ENCODE results near the gene MAB21L4. TPM values are rescaled to one million over a fixed set of nuclear protein-coding genes. Genes with fewer than 3 reads are reported as not detected.

The MAB21L4 gene
- total RNA-seq, 6 experiments from 2014 or later = 3.7 to 17.0 (median 5.2) TPM

DNA sequence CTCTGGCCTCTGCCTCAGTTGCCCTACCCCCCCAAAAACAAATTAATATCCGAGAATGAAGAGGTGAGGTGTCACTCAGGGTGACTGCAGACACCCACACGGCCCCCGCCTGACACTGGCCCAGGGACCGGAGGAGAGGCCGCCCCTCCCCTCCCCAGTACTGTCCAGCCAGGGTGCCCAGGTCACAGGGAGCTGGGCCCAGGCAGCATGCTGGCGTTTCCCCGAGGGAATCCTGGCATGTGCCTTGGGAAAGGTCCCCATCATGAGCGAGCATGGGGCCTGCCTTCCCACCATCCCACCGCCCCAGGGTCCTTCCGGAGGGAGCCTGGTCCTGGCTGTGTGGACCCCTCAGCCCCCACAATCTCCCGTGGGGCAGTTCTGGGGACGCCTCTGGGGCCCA, 3.0 kb downstream of the MAB21L4 start:
- TF ChIP-seq CTCF (IDR thresholded peaks at IDR 0.05) (no peak), POLR2A (IDR thresholded peaks at IDR 0.05) (no peak)
- Histone ChIP-seq H3K27me3 (no peaks in the 10 kb centered on the region), H3K4me3 (no peak overlapping the region), H3K4me1 (peaks cover 0 to 51% (median 21%) of the 10 kb centered on the region in 4 donors), H3K36me3 (no peaks in the 10 kb centered on the region), H3K27ac (no peak overlapping the region), H3K9me3 (no peaks in the 10 kb centered on the region)
- intact Hi-C loops (cut with DNase I) = loop anchor here in 1 of 2 donors (5.0 kb wide), 1 partner anchor 36 kb away; no protein-coding TSS in a partner anchor
- ATAC-seq (no peak), DNase-seq (peak in 2 of 3 donors; percentile 55 to 67)
- WGBS (ENCODE audit: insufficient coverage, low coverage, low lambda C conversion rate, missing lambda C conversion rate) = no CpG with 5 or more reads among the region's 12 CpGs

GRCh38 chr2:240892356-240892755, 3.6 kb downstream of the MAB21L4 start:
- intact Hi-C loops (cut with DNase I) = loop anchor here in 1 of 2 donors (5.0 kb wide), 1 partner anchor 35 kb away; no protein-coding TSS in a partner anchor
- Histone ChIP-seq H3K4me1 (peaks cover 0 to 48% (median 18%) of the 10 kb centered on the region in 4 donors), H3K27me3 (no peaks in the 10 kb centered on the region), H3K27ac (no peak overlapping the region), H3K9me3 (no peaks in the 10 kb centered on the region), H3K4me3 (no peak overlapping the region), H3K36me3 (no peaks in the 10 kb centered on the region)
- no CpG with 5 or more reads among the region's 9 CpGs for WGBS (ENCODE audit: insufficient coverage, low coverage, low lambda C conversion rate, missing lambda C conversion rate)
- TF ChIP-seq POLR2A (IDR thresholded peaks at IDR 0.05) = no peak
- TF ChIP-seq CTCF (IDR thresholded peaks at IDR 0.05) = no peak
- DNase-seq (peak in 1 of 3 donors; percentile 45), ATAC-seq (no peak)

- TF ChIP-seq POLR2A (IDR thresholded peaks at IDR 0.05) (no peak), CTCF (IDR thresholded peaks at IDR 0.05) (no peak)
- Histone ChIP-seq H3K4me1 (peaks cover 0 to 41% (median 15%) of the 10 kb centered on the region in 4 donors), H3K27ac (no peak overlapping the region), H3K27me3 (no peaks in the 10 kb centered on the region), H3K4me3 (no peak overlapping the region), H3K9me3 (no peaks in the 10 kb centered on the region), H3K36me3 (no peaks in the 10 kb centered on the region)
- DNase-seq (peak in 1 of 3 donors; percentile 52), ATAC-seq (no peak)
- WGBS (ENCODE audit: insufficient coverage, low coverage, low lambda C conversion rate, missing lambda C conversion rate) = 93% methylated on average over 9 of the region's 20 CpGs
- intact Hi-C loops (cut with DNase I) = loop anchor here in 1 of 2 donors (5.0 kb wide), 1 partner anchor 34 kb away; no protein-coding TSS in a partner anchor
These were observed 4.2 kb downstream of the MAB21L4 start for GRCh38 chr2:240891492-240892340.

DNA sequence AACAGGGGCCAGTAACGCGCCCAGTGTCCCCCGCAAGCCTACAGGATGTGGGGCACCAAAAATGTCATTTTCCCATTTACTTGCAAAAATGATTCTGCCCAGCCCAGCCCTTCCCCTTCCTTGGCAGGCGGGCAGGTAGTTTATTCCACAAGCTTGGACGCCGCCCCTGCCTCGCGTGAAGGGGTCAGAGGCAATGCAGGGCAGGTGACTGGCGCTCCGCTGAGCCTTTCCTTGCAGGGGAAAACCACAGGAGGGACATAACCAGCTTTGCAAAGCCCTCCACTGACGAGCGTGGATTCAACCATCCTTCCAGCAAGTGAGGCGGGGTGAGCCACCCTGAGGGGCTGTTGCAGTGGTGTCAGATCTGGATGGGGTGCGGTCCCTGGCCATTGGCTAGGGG, 5.3 kb downstream of the MAB21L4 start:
- intact Hi-C loops (cut with DNase I) = loop anchor here in 1 of 2 donors (5.0 kb wide), 1 partner anchor 33 kb away; no protein-coding TSS in a partner anchor
- H3K27ac ChIP-seq = no peak overlapping the region
- 85% methylated on average over 4 of the region's 14 CpGs for WGBS (ENCODE audit: insufficient coverage, low coverage, low lambda C conversion rate, missing lambda C conversion rate)
- H3K27me3 ChIP-seq = no peaks in the 10 kb centered on the region
- H3K4me1 ChIP-seq = peaks cover 0 to 43% (median 12%) of the 10 kb centered on the region in 4 donors
- no peaks in the 10 kb centered on the region for H3K36me3 ChIP-seq
- no peak for TF ChIP-seq CTCF (IDR thresholded peaks at IDR 0.05)
- TF ChIP-seq POLR2A (IDR thresholded peaks at IDR 0.05) = no peak
- ATAC-seq (no peak), DNase-seq (peak in 2 of 3 donors; percentile 15 to 49)
- no peaks in the 10 kb centered on the region for H3K9me3 ChIP-seq
- no peak overlapping the region for H3K4me3 ChIP-seq
